ENCODE results near the gene HAVCR1. TPM values are rescaled to one million over a fixed set of nuclear protein-coding genes. Genes with fewer than 3 reads are reported as not detected.
"Not testable (repeated sequence)": the region's sequence is repeated elsewhere in the genome, so short reads cannot be mapped to it uniquely, and the experiment has no call there.

The HAVCR1 gene
- total and polyA plus RNA-seq, 2 of the 13 experiments (the other 11 are each of a cell fraction or from before 2014, with no cell fraction given) = 0.93 to 12.3 TPM

DNA sequence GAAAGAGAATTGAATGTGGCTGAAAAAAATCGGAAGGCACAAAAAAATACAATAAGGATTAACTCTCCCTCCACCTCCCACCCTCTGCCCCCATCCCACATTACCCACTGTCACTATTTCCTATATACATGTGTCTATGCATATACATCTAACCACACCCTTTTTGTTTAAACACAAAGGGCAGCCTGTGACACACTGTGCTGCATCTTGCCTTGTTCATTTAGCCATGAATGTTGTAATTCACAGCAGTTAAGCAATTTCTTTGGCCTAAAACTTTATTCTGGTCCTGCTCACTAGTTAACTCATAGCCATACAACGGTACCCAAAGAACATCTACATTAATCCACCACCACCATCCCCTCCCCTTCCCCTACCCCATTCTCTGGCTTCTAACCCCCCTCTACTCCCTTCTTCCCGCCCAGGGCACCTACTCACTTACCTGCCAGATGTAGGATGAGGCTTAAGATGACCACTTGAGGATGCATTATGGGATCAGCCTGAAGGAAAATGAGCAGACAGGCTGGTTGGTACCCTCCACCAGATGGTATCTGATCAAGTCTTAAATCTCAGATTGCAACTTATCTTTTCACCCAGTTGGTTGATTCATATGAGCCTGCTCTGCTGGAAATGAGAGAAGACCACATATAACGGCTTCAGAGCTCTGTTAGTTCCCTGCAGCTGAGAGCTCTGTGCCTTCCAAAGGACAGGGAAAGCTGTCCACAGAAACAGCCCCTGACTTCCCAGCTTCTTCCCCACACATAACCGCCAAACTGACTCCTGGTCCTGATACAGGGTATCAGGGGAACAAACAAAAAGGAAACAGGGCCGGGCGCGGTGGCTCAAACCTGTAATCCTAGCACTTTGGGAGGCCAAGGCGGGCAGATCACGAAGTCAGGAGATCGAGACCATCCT, 1.2 kb downstream of the HAVCR1 start (continued):
- TF ChIP-seq ZNF557 (CRISPR knock-in tag; IDR thresholded peaks at IDR 0.05) = no peak
- no peak for TF ChIP-seq TBX2 (CRISPR knock-in tag; IDR thresholded peaks at IDR 0.05; ENCODE audit: borderline replicate concordance)
- peak; percentile 18 for TF ChIP-seq HNRNPK (IDR thresholded peaks at IDR 0.05; ENCODE audit: low read depth, low read length, poor library complexity, severe bottlenecking)
- TF ChIP-seq ZBTB4 (CRISPR knock-in tag; IDR thresholded peaks at IDR 0.05; ENCODE audit: borderline replicate concordance) = 0 out of 2 replicates have a peak, but pooled peaks have one; percentile 55
- 0 out of 2 replicates have a peak, but pooled peaks have one; percentile 18 for TF ChIP-seq CEBPG (CRISPR knock-in tag; IDR thresholded peaks at IDR 0.05)
- no peak for TF ChIP-seq KMT2B (CRISPR knock-in tag; IDR thresholded peaks at IDR 0.05)
- TF ChIP-seq GABPA (IDR thresholded peaks at IDR 0.05; ENCODE audit: low read depth, low read length) = no peak
- TF ChIP-seq GABPA (CRISPR knock-in tag; IDR thresholded peaks at IDR 0.05; ENCODE audit: low read depth) = no peak
- TF ChIP-seq SNRNP70 (IDR thresholded peaks at IDR 0.05; ENCODE audit: low read depth, low read length) = no peak

GRCh38 chr5:157056848-157057247, 2.1 kb downstream of the HAVCR1 start:
- H3K9me3 ChIP-seq (ENCODE audit: low read length); BruUV-seq (replicated peaks); POLR2A ChIA-PET; H3K9ac ChIP-seq (ENCODE audit: insufficient read depth, low read depth, low read length); in situ Hi-C loops (cut with HindIII; ENCODE audit: extremely low pct_ligation_motif_present, low pct_unique_long_range_greater_than_20kb); ATAC-seq; H3K27ac ChIP-seq (ENCODE audit: extremely low read length, insufficient read depth, low read length); H2AFZ ChIP-seq (ENCODE audit: low read length); H4K20me1 ChIP-seq (ENCODE audit: insufficient read depth, low read length); FAIRE-seq; H3K4me2 ChIP-seq (ENCODE audit: low read depth, low read length); CTCF ChIA-PET (ENCODE audit: low intra/inter-chr PET ratio, low total read pairs); H3K79me2 ChIP-seq (ENCODE audit: insufficient read depth, low read length); H3K36me3 ChIP-seq (replicated peaks in 1 of 2; ENCODE audit: control insufficient read depth in 1 of 2, insufficient read depth in 2 of 2, low read length in 2 of 2); H3K4me3 ChIP-seq (replicated peaks in 1 of 3; ENCODE audit: insufficient read depth in 1 of 3, low read depth in 2 of 3, low read length in 3 of 3); H3K27me3 ChIP-seq (ENCODE audit: control insufficient read depth in 1 of 2, insufficient read depth in 2 of 2, low read length in 2 of 2); DNase-seq (ENCODE audit: low spot score): not testable (repeated sequence)
- peaks cover 72% of the 10 kb centered on the region for H3K4me1 ChIP-seq (ENCODE audit: insufficient read depth, low read length)
- TF ChIP-seq FOSL2 (CRISPR knock-in tag; IDR thresholded peaks at IDR 0.05) = peak; percentile 47
- WGBS (ENCODE audit: low lambda C conversion rate) = 85% methylated on average over 6 of the region's 6 CpGs
- intact Hi-C loops (cut with micrococcal nuclease; ENCODE audit: unreplicated experiment) = loop anchor here (5.0 kb wide), 1 partner anchor 85 kb away; the partner anchor contains the start of gene MED7
